ENCODE measurements around the gene PAQR5. TPM values are rescaled to one million over a fixed set of nuclear protein-coding genes. Genes with fewer than 3 reads are reported as not detected.

The PAQR5 gene
- total RNA-seq, 2 experiments from 2014 or later: 0.14 TPM; not detected in 1

- ChIA-PET POLR2A (no interaction called here), CTCF (no interaction called here)
- ATAC-seq (no peak), DNase-seq (no peak)
- Mint-ChIP-seq H3K9me3 (no peaks in the 10 kb centered on the region), H3K4me3 (no peak overlapping the region), H3K27ac (no peak overlapping the region), H3K27me3 (peaks cover 17% of the 10 kb centered on the region), H3K36me3 (ENCODE audit: low read depth) (no peaks in the 10 kb centered on the region), H3K4me1 (ENCODE audit: low read depth) (peaks cover 13% of the 10 kb centered on the region)
- intact Hi-C loops (cut with micrococcal nuclease): no loop called here
- TF ChIP-seq, protein P1, sequence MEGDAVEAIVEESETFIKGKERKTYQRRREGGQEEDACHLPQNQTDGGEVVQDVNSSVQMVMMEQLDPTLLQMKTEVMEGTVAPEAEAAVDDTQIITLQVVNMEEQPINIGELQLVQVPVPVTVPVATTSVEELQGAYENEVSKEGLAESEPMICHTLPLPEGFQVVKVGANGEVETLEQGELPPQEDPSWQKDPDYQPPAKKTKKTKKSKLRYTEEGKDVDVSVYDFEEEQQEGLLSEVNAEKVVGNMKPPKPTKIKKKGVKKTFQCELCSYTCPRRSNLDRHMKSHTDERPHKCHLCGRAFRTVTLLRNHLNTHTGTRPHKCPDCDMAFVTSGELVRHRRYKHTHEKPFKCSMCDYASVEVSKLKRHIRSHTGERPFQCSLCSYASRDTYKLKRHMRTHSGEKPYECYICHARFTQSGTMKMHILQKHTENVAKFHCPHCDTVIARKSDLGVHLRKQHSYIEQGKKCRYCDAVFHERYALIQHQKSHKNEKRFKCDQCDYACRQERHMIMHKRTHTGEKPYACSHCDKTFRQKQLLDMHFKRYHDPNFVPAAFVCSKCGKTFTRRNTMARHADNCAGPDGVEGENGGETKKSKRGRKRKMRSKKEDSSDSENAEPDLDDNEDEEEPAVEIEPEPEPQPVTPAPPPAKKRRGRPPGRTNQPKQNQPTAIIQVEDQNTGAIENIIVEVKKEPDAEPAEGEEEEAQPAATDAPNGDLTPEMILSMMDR (IDR thresholded peaks at IDR 0.05): no peak
These were observed 25.9 kb downstream of the PAQR5 start for GRCh38 chr15:69324565-69324964.

GRCh38 chr15:69325456-69325971, 26.8 kb downstream of the PAQR5 start:
- no peak overlapping the region for H3K27ac Mint-ChIP-seq
- intact Hi-C loops (cut with micrococcal nuclease): no loop called here
- peaks cover 10% of the 10 kb centered on the region for H3K4me1 Mint-ChIP-seq (ENCODE audit: low read depth)
- POLR2A ChIA-PET: no interaction called here
- TF ChIP-seq, protein P1 (IDR thresholded peaks at IDR 0.05): no peak
- no peak for DNase-seq
- CTCF ChIA-PET: no interaction called here
- H3K27me3 Mint-ChIP-seq: peaks cover 17% of the 10 kb centered on the region
- no peak overlapping the region for H3K4me3 Mint-ChIP-seq
- H3K36me3 Mint-ChIP-seq (ENCODE audit: low read depth): no peaks in the 10 kb centered on the region
- no peaks in the 10 kb centered on the region for H3K9me3 Mint-ChIP-seq
- ATAC-seq: no peak

- intact Hi-C loops (cut with micrococcal nuclease): no loop called here
- H3K4me1 Mint-ChIP-seq (ENCODE audit: low read depth): no peaks in the 10 kb centered on the region
These were observed 29.4 kb downstream of the PAQR5 start for GRCh38 chr15:69328080-69328479.

GRCh38 chr15:69328739-69329138, 30.0 kb downstream of the PAQR5 start:
- Mint-ChIP-seq H3K4me3 (no peak overlapping the region), H3K27me3 (peaks cover 13% of the 10 kb centered on the region), H3K27ac (no peak overlapping the region), H3K9me3 (no peaks in the 10 kb centered on the region), H3K4me1 (ENCODE audit: low read depth) (no peaks in the 10 kb centered on the region), H3K36me3 (ENCODE audit: low read depth) (no peaks in the 10 kb centered on the region)
- intact Hi-C loops (cut with micrococcal nuclease): no loop called here
- CTCF ChIA-PET: no interaction called here
- no peak for DNase-seq
- POLR2A ChIA-PET: no interaction called here
- no peak for ATAC-seq
- TF ChIP-seq, protein P1 (IDR thresholded peaks at IDR 0.05): no peak

More at GRCh38 chr15:69328080-69328479, 29.4 kb downstream of the PAQR5 start:
- ChIA-PET POLR2A (no interaction called here), CTCF (interaction anchor here (0.6 kb wide), 1 partner anchor 12 kb away, joined by 3 read pairs; no protein-coding TSS in a partner anchor)
- H3K9me3 Mint-ChIP-seq: no peaks in the 10 kb centered on the region
- H3K27me3 Mint-ChIP-seq: peaks cover 13% of the 10 kb centered on the region
- DNase-seq: no peak
- no peak overlapping the region for H3K27ac Mint-ChIP-seq
- no peak overlapping the region for H3K4me3 Mint-ChIP-seq
- TF ChIP-seq, protein P1 (IDR thresholded peaks at IDR 0.05): no peak
- H3K36me3 Mint-ChIP-seq (ENCODE audit: low read depth): no peaks in the 10 kb centered on the region
- no peak for ATAC-seq

GRCh38 chr15:69337138-69337537, 38.4 kb downstream of the PAQR5 start:
- ATAC-seq (no peak), DNase-seq (no peak)
- CTCF ChIA-PET: no interaction called here
- POLR2A ChIA-PET: no interaction called here
- Mint-ChIP-seq H3K4me3 (no peak overlapping the region), H3K27ac (no peak overlapping the region), H3K27me3 (peaks cover 1% of the 10 kb centered on the region), H3K36me3 (ENCODE audit: low read depth) (no peaks in the 10 kb centered on the region), H3K4me1 (ENCODE audit: low read depth) (no peaks in the 10 kb centered on the region), H3K9me3 (peaks cover 1% of the 10 kb centered on the region)
- intact Hi-C loops (cut with micrococcal nuclease): no loop called here
- TF ChIP-seq, protein P1 (IDR thresholded peaks at IDR 0.05): no peak

All from activated CD8-positive, alpha-beta T cell treated with anti-CD3 and anti-CD28 coated beads for 36 hours (primary cell).